Adipose tissue (tissue), 3 donors: Measurements from ENCODE around the gene ANKRD2. TPM values are rescaled to one million over a fixed set of nuclear protein-coding genes. Genes with fewer than 3 reads are reported as not detected.

Source experiments
- H3K27ac ChIP-seq: one replicate; pipeline ENCODE4 v1.5.1; 2013; ENCODE audit warnings: low read depth, low read length
- WGBS, 3 donors: extraction: QIAGEN DNeasy Blood & Tissue Kit; methylation state at CpG; one replicate each; pipeline ENCODE4 v1.1.7; 2013; 5-methylcytosine and 5-hydroxymethylcytosine counted together
- polyA plus RNA-seq, 3 donors: library from polyadenylated mRNA; stranded (reverse); fragments of 200-250 nt; gene quantifications; one replicate each; pipeline ENCODE4 v1.2.3, GENCODE V29; 2013
- donor health status: healthy with polysubstance abuse.
- donor health status: Bipolar disorder and iron deficiency.
- donor health status: healthy.

The ANKRD2 gene
- polyA plus RNA-seq, 3 donors: 0.21 to 2.5 (median 0.67) TPM

DNA sequence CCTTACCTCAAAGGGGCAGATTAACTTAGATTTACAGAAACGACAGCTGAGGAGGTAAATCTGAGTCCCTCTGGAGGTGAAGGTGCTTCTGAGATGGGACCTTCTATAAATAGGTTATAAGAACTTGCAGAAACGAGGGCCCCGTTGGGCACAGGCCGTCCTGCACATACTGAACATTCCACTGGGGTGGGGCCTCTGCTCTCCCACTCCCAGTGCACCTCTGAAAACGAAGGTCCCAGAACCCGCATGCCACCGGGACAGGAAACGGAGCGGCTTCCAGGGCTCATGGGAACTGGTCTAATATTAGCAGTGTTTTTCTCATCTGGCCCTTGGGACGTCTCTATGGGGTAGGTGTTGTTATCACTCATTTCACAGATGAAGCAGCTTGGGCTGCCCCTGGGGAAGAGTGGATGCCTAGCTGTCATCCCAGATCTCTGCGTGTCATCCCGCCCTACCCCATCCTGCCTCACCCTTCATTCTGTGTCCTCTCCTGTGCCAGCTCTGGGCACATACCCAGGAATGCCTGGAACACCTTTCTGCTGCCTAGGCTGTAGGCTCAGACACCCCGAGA lies 36.5 kb downstream of the ANKRD2 start:
- WGBS, 3 donors: 77 to 86% (median 78%) methylated on average over 13 of the region's 13 CpGs
- no peak overlapping the region for H3K27ac ChIP-seq

DNA sequence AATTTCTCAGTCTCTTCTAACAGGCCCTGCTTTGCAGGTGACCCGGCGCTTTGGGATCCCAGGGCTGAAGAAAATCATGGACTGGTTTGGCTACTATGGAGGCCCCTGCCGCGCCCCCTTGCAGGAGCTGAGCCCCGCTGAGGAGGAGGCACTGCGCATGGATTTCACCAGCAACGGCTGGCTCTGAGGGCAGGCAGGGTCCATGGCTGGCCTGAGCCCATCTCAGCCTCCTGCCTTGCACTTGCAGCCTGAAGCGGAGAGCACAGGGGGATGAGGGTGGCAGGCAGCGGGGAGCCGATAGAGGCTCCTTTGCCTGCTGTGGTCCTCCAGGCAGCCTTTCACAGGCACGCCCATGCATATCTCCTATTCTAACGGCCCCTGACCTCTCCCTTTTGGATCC lies 38.9 kb downstream of the ANKRD2 start:
- 87 to 91% (median 90%) methylated on average over 12 of the region's 12 CpGs for WGBS, 3 donors

DNA sequence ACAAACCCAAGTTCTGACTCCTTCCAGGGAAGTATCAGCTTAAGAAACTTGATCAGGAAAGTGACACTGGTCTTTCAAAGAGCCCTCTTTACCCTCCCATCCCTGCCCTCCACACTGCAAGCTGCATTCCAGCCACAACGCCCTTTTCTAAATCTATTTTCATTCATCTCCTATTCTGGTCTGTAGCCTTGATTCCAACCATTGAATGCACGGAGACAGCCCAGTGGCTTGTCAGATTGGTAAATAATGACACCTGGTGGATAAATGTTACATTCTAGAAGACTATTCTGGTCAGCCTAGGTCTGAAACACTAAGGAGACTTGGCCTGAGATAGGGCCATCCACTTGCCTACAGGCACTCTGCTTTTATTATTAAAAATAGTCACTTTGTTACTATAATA lies 39.8 kb downstream of the ANKRD2 start:
- 25 to 40% (median 39%) methylated on average over 2 of the region's 2 CpGs for WGBS, 3 donors
- H3K27ac ChIP-seq: no peak overlapping the region

More for the DNA sequence above, 38.9 kb downstream of the ANKRD2 start:
- H3K27ac ChIP-seq: no peak overlapping the region

DNA sequence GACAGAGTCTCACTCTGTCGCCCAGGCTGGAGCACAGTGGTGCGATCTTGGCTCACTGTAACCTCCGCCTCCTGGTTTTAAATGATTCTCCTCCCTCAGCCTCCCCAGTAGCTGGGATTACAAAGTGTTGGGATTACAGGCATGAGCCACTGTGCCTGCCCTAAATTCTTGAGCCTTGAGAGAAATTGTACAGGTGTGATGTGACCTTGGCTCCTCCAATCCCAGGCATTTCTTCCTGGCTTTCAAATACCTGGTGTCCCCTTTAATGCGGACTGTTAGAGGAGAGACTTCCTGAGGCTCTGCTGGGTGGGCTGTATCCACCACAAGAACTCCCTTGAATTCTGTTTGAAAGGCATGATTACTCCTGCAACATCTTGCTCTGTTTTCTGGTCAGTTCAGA lies 45.7 kb downstream of the ANKRD2 start:
- 75 to 93% (median 87%) methylated on average over 4 of the region's 4 CpGs for WGBS, 3 donors
- no peak overlapping the region for H3K27ac ChIP-seq

DNA sequence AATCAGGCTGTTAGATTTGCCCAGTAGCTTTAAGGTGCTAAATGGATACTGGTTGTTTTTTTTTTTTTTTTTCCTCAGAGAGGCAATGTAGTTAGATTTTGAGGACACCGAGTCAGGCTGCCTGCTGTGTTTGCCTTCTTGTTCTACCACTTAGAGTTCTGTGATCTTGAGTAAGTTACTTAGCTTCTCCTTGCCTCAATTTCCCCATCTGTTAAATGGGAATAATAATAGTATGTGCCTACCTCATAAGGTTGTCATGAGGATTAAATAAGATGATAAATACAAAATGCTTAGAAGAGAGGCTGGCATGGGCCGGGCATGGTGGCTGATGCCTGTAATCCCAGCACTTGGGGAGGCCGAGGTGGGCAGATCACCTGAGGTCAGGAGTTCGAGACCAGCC lies 46.2 kb downstream of the ANKRD2 start:
- 85 to 96% (median 95%) methylated on average over 3 to 4 of the region's 4 CpGs for WGBS, 3 donors
- no peak overlapping the region for H3K27ac ChIP-seq

DNA sequence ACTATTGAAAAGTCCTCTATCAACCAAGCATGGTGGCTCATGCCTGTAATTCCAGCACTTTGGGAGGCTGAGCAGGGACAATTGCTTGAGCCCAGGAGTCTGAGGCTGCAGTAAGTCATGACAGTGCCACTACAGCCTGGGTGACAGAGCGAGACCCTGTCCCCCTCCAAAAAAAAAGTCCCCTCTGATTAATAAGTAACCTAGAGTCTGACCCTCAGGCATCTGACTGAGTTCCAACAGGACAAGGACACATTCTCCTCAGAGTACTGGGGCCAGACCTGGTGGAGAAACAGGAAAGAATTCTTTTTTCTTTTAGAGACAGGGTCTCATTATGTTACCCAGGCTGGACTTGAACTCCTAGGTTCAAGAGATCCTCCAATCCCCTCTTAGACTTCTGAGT lies 50.7 kb downstream of the ANKRD2 start:
- WGBS, 3 donors: 38 to 98% (median 92%) methylated on average over 1 of the region's 1 CpG
- H3K27ac ChIP-seq: no peak overlapping the region

DNA sequence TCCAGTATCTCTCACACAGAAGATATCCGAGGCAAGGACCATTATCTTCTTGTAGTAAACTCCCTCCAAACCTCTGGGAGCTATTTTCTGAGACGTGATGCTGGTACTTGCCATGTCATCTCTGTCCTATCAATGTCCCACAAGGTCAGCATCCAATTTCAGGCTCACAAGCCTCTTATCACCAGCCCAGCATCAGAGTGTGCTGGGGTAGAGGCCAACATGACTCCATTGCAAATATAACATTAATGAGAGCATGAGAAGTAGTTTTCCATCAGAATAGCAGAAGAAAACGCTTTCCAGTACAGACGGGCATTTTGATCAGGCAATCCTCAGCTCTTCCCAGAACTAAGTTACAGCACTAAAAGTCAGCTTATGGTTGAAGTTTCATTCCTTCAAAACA lies 55.2 kb downstream of the ANKRD2 start:
- WGBS, 3 donors: 64 to 82% (median 75%) methylated on average over 4 of the region's 4 CpGs
- H3K27ac ChIP-seq: no peak overlapping the region

DNA sequence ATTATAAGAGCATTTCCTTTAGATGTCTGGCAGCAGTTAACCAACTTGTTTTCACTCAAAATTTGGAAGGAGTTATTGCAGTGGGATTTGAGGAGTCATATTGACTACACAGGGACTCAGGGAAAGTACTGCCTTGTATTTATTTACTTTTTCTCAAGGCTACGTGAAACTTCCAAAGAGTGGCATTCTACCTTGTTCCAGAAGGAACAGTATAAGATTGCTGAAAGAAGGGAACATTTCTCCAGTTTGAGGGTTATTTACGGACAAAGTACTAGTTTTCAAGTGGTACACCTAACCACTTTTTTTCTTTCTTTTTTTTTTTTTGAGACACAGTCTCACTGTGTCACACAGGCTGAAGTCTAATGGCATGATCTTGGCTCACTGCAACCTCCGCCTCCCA lies 55.6 kb downstream of the ANKRD2 start:
- H3K27ac ChIP-seq: no peak overlapping the region
- 70 to 92% (median 89%) methylated on average over 3 of the region's 3 CpGs for whole genome bisulfite sequencing, 3 donors

DNA sequence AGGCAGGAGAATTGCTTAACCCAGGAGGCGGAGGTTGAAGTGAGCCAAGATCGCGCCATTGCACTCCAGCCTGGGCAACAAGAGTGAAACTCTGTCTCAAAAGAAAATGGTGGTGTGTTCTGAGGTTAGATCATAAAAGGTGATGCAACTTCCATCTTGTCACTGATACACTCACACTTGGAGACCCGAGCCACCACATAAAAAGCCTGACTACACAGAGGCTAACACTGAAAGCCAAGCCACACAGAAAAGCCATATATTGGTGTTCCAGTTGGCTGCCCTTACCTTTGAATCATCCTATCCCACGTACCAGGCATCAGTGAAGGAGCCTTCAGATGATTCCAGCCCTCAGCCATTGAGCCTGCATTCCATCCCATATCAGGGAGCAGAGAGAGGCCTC lies 56.7 kb downstream of the ANKRD2 start:
- WGBS, 3 donors: 91 to 99% (median 96%) methylated on average over 5 of the region's 5 CpGs
- H3K27ac ChIP-seq: no peak overlapping the region

DNA sequence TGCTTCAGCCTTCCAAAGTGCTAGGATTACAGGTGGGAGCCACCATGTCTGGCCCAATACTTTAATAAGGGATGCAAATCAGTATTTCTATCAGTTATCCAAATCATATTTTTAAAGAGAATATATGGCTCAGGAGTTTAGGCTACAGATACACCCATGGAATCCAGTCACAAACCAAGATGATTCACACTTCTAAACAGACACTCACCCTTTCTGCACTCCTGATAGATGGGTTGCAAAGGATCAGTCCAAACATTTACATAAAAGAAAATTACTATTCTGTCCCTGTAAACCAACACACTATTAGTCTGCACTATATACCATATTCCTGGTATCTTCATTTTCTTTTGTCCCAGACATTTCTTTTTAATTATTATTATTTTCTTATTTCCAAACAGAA lies 58.5 kb downstream of the ANKRD2 start:
- H3K27ac ChIP-seq: no peak overlapping the region

DNA sequence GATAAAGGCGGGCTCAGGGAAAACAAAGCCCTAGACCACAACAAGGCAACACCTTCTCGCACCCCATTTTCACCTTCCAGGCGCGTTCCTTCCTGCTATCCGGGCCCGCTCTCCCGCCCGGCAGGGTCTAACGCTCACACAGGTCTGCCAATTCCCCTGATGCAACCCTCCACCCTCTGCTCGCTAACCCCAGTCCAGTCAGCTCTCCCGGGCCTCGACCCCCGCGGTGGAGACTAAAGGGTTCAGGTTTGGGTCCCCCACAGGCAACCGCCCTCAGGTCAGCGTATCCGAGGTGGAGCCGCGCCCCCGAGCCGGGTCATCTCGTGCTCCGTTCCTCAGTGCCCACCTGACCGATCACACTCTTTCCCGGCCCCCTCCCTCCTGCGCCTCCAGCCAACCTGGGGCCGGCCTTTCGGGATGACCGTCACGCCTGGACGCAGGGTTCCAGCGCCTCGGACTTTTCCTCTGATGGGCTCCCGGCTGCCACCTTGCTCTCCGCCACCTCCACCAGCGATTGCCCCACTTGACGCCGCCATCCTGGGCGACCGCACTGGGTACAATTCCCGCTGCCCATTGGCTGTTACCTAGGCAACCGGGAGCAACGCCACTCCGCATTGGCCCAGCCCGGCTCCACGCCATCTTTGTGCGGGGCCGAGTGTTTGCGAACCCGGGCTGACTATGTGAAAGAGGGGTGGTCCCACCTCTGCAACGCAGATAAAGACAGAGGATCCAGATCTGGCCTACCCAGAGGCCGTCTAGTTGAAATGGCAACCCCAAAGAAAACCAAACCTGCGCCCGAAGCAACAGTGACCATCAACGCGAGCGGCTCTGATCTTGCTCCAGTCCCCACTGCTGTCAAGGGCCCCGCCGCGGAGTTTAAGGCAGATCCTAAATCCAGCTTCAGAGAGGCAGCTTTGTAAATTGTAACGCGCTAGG lies 60.6 kb downstream of the ANKRD2 start, which contains the start of gene MORN4:
Gene MORN4, minus strand, starts transcription at position 552 of the 936 bp plus-strand sequence. CDS start 13,847 bp downstream, outside the sequence.
- no peak within 1 kb of the TSS for H3K27ac ChIP-seq
- 2 to 5% (median 4%) methylated on average over 61 to 62 of the region's 62 CpGs for WGBS, 3 donors

Other genes starting within 250 kb of the ANKRD2 start
- 10 to 100 TPM in 1 of 3 donors, 1 to 10 TPM in 2; 6.4 to 16.6 (median 9.9) TPM for gene FRAT2, start 238.1 kb upstream of the ANKRD2 start, polyA plus RNA-seq
- gene RRP12, start 171.4 kb upstream of the ANKRD2 start, polyA plus RNA-seq: 10 to 100 TPM; 10.9 to 22.4 (median 17.4) TPM
- gene PGAM1, start 146.6 kb upstream of the ANKRD2 start, polyA plus RNA-seq: 100 to 1,000 TPM in 2 of 3 donors, 10 to 100 TPM in 1; 77.7 to 201 (median 193) TPM
- 10 to 100 TPM; 25.5 to 30.5 (median 26.0) TPM for gene EXOSC1, start 126.8 kb upstream of the ANKRD2 start, polyA plus RNA-seq
- gene ZDHHC16, start 126.6 kb upstream of the ANKRD2 start, polyA plus RNA-seq: 10 to 100 TPM; 19.6 to 31.8 (median 25.2) TPM
- gene MMS19, start 74.4 kb upstream of the ANKRD2 start, polyA plus RNA-seq: 10 to 100 TPM; 30.1 to 47.9 (median 31.4) TPM
- 10 to 100 TPM in 2 of 3 donors, 1 to 10 TPM in 1; 8.0 to 38.8 (median 24.9) TPM for gene UBTD1, start 73.9 kb upstream of the ANKRD2 start, polyA plus RNA-seq
- gene HOGA1, start 11.6 kb downstream of the ANKRD2 start, polyA plus RNA-seq: 1 to 10 TPM; 1.2 to 6.6 (median 4.6) TPM
- gene C10orf62, start 16.9 kb downstream of the ANKRD2 start, polyA plus RNA-seq: under 1 TPM in 1 of 3 donors, not detected in 2; 0.10 TPM
- gene MORN4, start 60.7 kb downstream of the ANKRD2 start, polyA plus RNA-seq: 1 to 10 TPM; 2.8 to 4.6 (median 4.0) TPM
- 1 to 10 TPM; 2.7 to 9.7 (median 8.6) TPM for gene PI4K2A, start 67.9 kb downstream of the ANKRD2 start, polyA plus RNA-seq
- gene AVPI1, start 114.5 kb downstream of the ANKRD2 start, polyA plus RNA-seq: 10 to 100 TPM in 2 of 3 donors, 1 to 10 TPM in 1; 8.5 to 38.3 (median 27.8) TPM
- gene MARVELD1, start 141.0 kb downstream of the ANKRD2 start, polyA plus RNA-seq: 10 to 100 TPM in 1 of 3 donors, 1 to 10 TPM in 2; 4.5 to 29.9 (median 8.7) TPM
- 10 to 100 TPM; 13.5 to 16.4 (median 14.6) TPM for gene ZFYVE27, start 164.3 kb downstream of the ANKRD2 start, polyA plus RNA-seq
- 10 to 100 TPM in 1 of 3 donors, under 1 TPM in 2; 0.11 to 86.2 (median 0.67) TPM for gene SFRP5, start 199.2 kb downstream of the ANKRD2 start, polyA plus RNA-seq